HepG2 (cell line): ENCODE measurements around the gene SERINC5.
A peak's percentile ranks its signal among the peaks of the same experiment; 100 is the strongest.

ENCODE experiments used
- EP300 ChIP-seq, 3 experiments: sonication (generic) in 1 of 3; formaldehyde crosslinking in 1 of 3; IDR thresholded peaks; 2 replicates each; pipeline versions ENCODE4 v1.5.1 to v1.6.1; 2011 to 2020; ENCODE audit warnings: low read depth in 2 of 3, low read length in 2 of 3, borderline replicate concordance in 1 of 3, improper control_type of control experiment in 1 of 3, mild to moderate bottlenecking in 1 of 3, missing genetic modification reagents in 1 of 3, moderate library complexity in 1 of 3
- HMG20B ChIP-seq: conservative IDR thresholded peaks from 2 replicates; pipeline ENCODE4 v1.6.1; 2016; ENCODE audit warnings: missing genetic modification reagents, missing compliant biosample characterization
- HNRNPK ChIP-seq: fragments of 200-400 bp; formaldehyde crosslinking; IDR thresholded peaks from 2 replicates; pipeline ENCODE4 v1.6.1; 2018; ENCODE audit warnings: low read length, low read depth, moderate library complexity, mild to moderate bottlenecking; ENCODE audit not compliant: poor library complexity, severe bottlenecking
- MIXL1 ChIP-seq: IDR thresholded peaks from 2 replicates; pipeline ENCODE4 v1.6.1; 2016
- POLR2A ChIP-seq, 2 experiments: IDR thresholded peaks; 2 replicates each; pipeline ENCODE4 v1.6.1; 2011; ENCODE audit warnings: low read depth in 2 of 2, low read length in 2 of 2, mild to moderate bottlenecking in 1 of 2, moderate library complexity in 1 of 2; ENCODE audit not compliant: insufficient read depth in 1 of 2
- REL ChIP-seq: sonication (generic); formaldehyde crosslinking; conservative IDR thresholded peaks from 2 replicates; pipeline ENCODE4 v1.8.0; 2022; ENCODE audit warnings: mild to moderate bottlenecking, missing genetic modification reagents, moderate library complexity
- SP5 ChIP-seq: IDR thresholded peaks from 2 replicates; pipeline ENCODE4 v1.6.1; 2016; ENCODE audit warnings: low read depth, borderline replicate concordance
- SRY ChIP-seq: sonication (generic); formaldehyde crosslinking; IDR thresholded peaks from 2 replicates; pipeline ENCODE4 v1.8.0; 2022; ENCODE audit warnings: mild to moderate bottlenecking, missing genetic modification reagents
- SUZ12 ChIP-seq: fragments of 150-350 bp; IDR thresholded peaks from 2 replicates; pipeline ENCODE4 v1.6.1; 2014; ENCODE audit warnings: low read depth, low read length
- YY1 ChIP-seq: IDR thresholded peaks from 2 replicates; pipeline ENCODE4 v1.6.1; 2011; ENCODE audit warnings: low read length, low read depth, moderate library complexity, mild to moderate bottlenecking; ENCODE audit not compliant: insufficient read depth, insufficient replicate concordance
- ZNF260 ChIP-seq: sonication (generic); formaldehyde crosslinking; IDR thresholded peaks from 2 replicates; pipeline ENCODE4 v1.4.0; 2020; ENCODE audit warnings: missing genetic modification reagents, low read depth, mild to moderate bottlenecking, borderline replicate concordance
- TF ChIP-seq, protein P1 (sequence below): sonication (generic); formaldehyde crosslinking; IDR thresholded peaks from 2 replicates; pipeline ENCODE4 v1.5.0; 2020; ENCODE audit warnings: mild to moderate bottlenecking, missing genetic modification reagents, moderate library complexity
- TF ChIP-seq, protein P2 (sequence below): sonication (generic); formaldehyde crosslinking; IDR thresholded peaks from 2 replicates; pipeline ENCODE4 v1.5.1; 2020; ENCODE audit warnings: mild to moderate bottlenecking, missing genetic modification reagents, moderate library complexity

DNA sequence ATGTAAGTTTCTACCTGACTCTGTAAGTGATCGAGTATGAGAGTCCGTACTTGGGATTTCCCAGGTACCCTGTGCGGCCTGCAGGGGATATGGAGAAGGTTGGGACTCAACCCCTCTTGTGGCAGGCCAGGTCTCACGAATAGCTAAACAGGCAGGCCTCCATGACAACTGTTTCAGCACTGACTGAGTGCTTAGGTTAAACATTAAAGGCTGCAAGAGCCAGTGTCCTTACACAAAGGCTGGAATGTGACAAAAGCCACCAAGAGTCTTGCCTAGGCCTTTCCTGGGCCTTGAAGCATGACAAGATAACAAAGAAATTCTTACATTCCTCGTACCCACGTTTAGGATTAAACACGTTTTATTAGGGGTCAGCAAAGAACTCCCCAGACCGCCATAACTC, 162.1 kb downstream of the SERINC5 start:
- 0 out of 2 replicates have a peak, but pooled peaks have one; percentile 21 for TF ChIP-seq MIXL1
- TF ChIP-seq SP5 (CRISPR knock-in tag): no peak
- TF ChIP-seq HMG20B (CRISPR knock-in tag): no peak
- peak in 1 of 2 experiments; percentile 17; a peak in 1 of 4 replicates for TF ChIP-seq EP300 (IDR thresholded peaks at IDR 0.05; ENCODE audit: low read depth in 2 of 2, low read length in 2 of 2)
- no peak for TF ChIP-seq EP300 (CRISPR knock-in tag; IDR thresholded peaks at IDR 0.05; ENCODE audit: borderline replicate concordance)
- no peak for TF ChIP-seq SRY (CRISPR knock-in tag)
- TF ChIP-seq, protein P1, sequence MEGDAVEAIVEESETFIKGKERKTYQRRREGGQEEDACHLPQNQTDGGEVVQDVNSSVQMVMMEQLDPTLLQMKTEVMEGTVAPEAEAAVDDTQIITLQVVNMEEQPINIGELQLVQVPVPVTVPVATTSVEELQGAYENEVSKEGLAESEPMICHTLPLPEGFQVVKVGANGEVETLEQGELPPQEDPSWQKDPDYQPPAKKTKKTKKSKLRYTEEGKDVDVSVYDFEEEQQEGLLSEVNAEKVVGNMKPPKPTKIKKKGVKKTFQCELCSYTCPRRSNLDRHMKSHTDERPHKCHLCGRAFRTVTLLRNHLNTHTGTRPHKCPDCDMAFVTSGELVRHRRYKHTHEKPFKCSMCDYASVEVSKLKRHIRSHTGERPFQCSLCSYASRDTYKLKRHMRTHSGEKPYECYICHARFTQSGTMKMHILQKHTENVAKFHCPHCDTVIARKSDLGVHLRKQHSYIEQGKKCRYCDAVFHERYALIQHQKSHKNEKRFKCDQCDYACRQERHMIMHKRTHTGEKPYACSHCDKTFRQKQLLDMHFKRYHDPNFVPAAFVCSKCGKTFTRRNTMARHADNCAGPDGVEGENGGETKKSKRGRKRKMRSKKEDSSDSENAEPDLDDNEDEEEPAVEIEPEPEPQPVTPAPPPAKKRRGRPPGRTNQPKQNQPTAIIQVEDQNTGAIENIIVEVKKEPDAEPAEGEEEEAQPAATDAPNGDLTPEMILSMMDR: peak; percentile 48
- TF ChIP-seq, protein P2, sequence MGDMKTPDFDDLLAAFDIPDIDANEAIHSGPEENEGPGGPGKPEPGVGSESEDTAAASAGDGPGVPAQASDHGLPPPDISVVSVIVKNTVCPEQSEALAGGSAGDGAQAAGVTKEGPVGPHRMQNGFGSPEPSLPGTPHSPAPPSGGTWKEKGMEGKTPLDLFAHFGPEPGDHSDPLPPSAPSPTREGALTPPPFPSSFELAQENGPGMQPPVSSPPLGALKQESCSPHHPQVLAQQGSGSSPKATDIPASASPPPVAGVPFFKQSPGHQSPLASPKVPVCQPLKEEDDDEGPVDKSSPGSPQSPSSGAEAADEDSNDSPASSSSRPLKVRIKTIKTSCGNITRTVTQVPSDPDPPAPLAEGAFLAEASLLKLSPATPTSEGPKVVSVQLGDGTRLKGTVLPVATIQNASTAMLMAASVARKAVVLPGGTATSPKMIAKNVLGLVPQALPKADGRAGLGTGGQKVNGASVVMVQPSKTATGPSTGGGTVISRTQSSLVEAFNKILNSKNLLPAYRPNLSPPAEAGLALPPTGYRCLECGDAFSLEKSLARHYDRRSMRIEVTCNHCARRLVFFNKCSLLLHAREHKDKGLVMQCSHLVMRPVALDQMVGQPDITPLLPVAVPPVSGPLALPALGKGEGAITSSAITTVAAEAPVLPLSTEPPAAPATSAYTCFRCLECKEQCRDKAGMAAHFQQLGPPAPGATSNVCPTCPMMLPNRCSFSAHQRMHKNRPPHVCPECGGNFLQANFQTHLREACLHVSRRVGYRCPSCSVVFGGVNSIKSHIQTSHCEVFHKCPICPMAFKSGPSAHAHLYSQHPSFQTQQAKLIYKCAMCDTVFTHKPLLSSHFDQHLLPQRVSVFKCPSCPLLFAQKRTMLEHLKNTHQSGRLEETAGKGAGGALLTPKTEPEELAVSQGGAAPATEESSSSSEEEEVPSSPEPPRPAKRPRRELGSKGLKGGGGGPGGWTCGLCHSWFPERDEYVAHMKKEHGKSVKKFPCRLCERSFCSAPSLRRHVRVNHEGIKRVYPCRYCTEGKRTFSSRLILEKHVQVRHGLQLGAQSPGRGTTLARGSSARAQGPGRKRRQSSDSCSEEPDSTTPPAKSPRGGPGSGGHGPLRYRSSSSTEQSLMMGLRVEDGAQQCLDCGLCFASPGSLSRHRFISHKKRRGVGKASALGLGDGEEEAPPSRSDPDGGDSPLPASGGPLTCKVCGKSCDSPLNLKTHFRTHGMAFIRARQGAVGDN (CRISPR knock-in tag): peak; percentile 27; the same call in 1 of the 2 replicates
- TF ChIP-seq YY1: peak; percentile 25
- TF ChIP-seq ZNF260: no peak
- TF ChIP-seq REL (CRISPR knock-in tag): no peak
- no peak for TF ChIP-seq HNRNPK
- TF ChIP-seq POLR2A (IDR thresholded peaks at IDR 0.05; ENCODE audit: insufficient read depth in 1 of 2, low read depth in 2 of 2, low read length in 2 of 2): no peak
- no peak for TF ChIP-seq SUZ12
